B cell (primary cell): ENCODE results near the gene HAUS3. TPM values are rescaled to one million over a fixed set of nuclear protein-coding genes. Genes with fewer than 3 reads are reported as not detected.

ENCODE experiments used
- ATAC-seq: fragments of 200-7000 bp; cut with Tn5 transposase; one replicate; pipeline ENCODE4 v1.10.0; 2021; ENCODE audit warnings: low read depth, mild to moderate bottlenecking, moderate number of reproducible peaks, moderate library complexity
- CTCF ChIA-PET: fragments of 350-600 bp; sonication (Branson Sonifier 250); formaldehyde crosslinking; loops from one replicate; lab custom pipeline; 2021; ENCODE audit warnings: antibody characterized with exemption, inconsistent platforms; lab: Charles Lee
- POLR2A ChIA-PET: fragments of 350-600 bp; sonication (Branson Sonifier 250); formaldehyde crosslinking; loops from one replicate; lab custom pipeline; 2021; ENCODE audit warnings: antibody characterized with exemption; lab: Charles Lee
- DNase-seq: peaks from one replicate; pipeline ENCODE4 v3.0.0; 2013
- H2AFZ ChIP-seq: 2 replicates; pipeline ENCODE4 v1.6.1; 2012; ENCODE audit warnings: mild to moderate bottlenecking, low read depth, low read length; ENCODE audit not compliant: insufficient read depth, poor library complexity, severe bottlenecking
- H3K27ac ChIP-seq, 2 donors: 1 replicate in 1 of 2; 2 replicates in 1 of 2; pipeline ENCODE4 v1.5.1; 2012 to 2013; ENCODE audit warnings: low read length in 2 of 2, mild to moderate bottlenecking in 2 of 2, moderate library complexity in 1 of 2
- H3K27me3 ChIP-seq, 4 experiments: fragments of 200-600 bp in 1 of 4; sonication (generic) in 1 of 4; replicated peaks in 1 of 4; 1 replicate in 2 of 4; 2 replicates in 2 of 4; pipeline versions ENCODE4 v1.6.1 to v1.7.0; 2013 to 2016; ENCODE audit warnings: low read length in 3 of 4, mild to moderate bottlenecking in 2 of 4, mixed read lengths in 1 of 4, moderate library complexity in 1 of 4; ENCODE audit not compliant: insufficient read depth in 4 of 4, control insufficient read depth in 3 of 4; ENCODE audit errors: control extremely low read depth in 1 of 4
- H3K36me3 ChIP-seq, 2 experiments: replicated peaks in 1 of 2; 1 replicate in 1 of 2; 2 replicates in 1 of 2; pipeline versions ENCODE4 v1.6.1 to v1.7.1; 2013; ENCODE audit warnings: low read length in 1 of 2; ENCODE audit not compliant: insufficient read depth in 2 of 2, control insufficient read depth in 1 of 2; ENCODE audit errors: control extremely low read depth in 1 of 2, extremely low read depth in 1 of 2
- H3K4me1 ChIP-seq, 2 donors: fragments of 200-600 bp in 1 of 2; sonication (generic) in 1 of 2; 1 replicate in 1 of 2; 2 replicates in 1 of 2; pipeline versions ENCODE4 v1.5.1 to v1.6.1; 2013 to 2017; ENCODE audit warnings: low read length in 2 of 2; ENCODE audit not compliant: control insufficient read depth in 2 of 2, insufficient read depth in 2 of 2
- H3K4me2 ChIP-seq: replicated peaks from 2 replicates; pipeline ENCODE3; 2012; ENCODE audit warnings: mild to moderate bottlenecking, low read depth, low read length; ENCODE audit not compliant: poor library complexity, severe bottlenecking
- H3K4me3 ChIP-seq, 5 experiments: fragments of 200-600 bp in 1 of 5; sonication (generic) in 1 of 5; 1 replicate in 3 of 5; 2 replicates in 2 of 5; pipeline versions ENCODE4 v1.5.1 to v1.7.0; 2011 to 2016; ENCODE audit warnings: low read length in 4 of 5, mild to moderate bottlenecking in 4 of 5, low read depth in 2 of 5, control low read depth in 1 of 5, moderate library complexity in 1 of 5; ENCODE audit not compliant: insufficient read depth in 1 of 5; ENCODE audit errors: control extremely low read depth in 1 of 5, extremely low read depth in 1 of 5
- H3K79me2 ChIP-seq: fragments of 200-600 bp; sonication (generic); one replicate; pipeline ENCODE4 v1.6.0; 2016; ENCODE audit warnings: low read length; ENCODE audit not compliant: control insufficient read depth, insufficient read depth
- H3K9ac ChIP-seq: fragments of 200-600 bp; sonication (generic); 2 replicates; pipeline ENCODE4 v1.6.1; 2017; ENCODE audit warnings: mild to moderate bottlenecking, low read length, moderate library complexity
- H3K9me3 ChIP-seq, 3 donors: one replicate each; pipeline versions ENCODE4 v1.6.1 to v1.7.1; 2013; ENCODE audit warnings: low read length in 2 of 3; ENCODE audit not compliant: control insufficient read depth in 2 of 3, insufficient read depth in 1 of 3; ENCODE audit errors: control extremely low read depth in 1 of 3
- H4K20me1 ChIP-seq: 2 replicates; pipeline ENCODE4 v1.6.0; 2012; ENCODE audit warnings: mild to moderate bottlenecking, low read length; ENCODE audit not compliant: insufficient read depth, control insufficient read depth, poor library complexity, severe bottlenecking
- H3K27ac Mint-ChIP-seq: one replicate; pipeline ENCODE4 v1.8.0; 2021; ENCODE audit warnings: mixed read lengths
- H3K27me3 Mint-ChIP-seq: one replicate; pipeline ENCODE4 v1.8.0; 2021; ENCODE audit warnings: mixed read lengths
- H3K4me1 Mint-ChIP-seq: one replicate; pipeline ENCODE4 v1.8.0; 2021; ENCODE audit warnings: mixed read lengths
- H3K4me3 Mint-ChIP-seq: one replicate; pipeline ENCODE4 v1.8.0; 2021; ENCODE audit warnings: mixed read lengths
- H3K9me3 Mint-ChIP-seq: one replicate; pipeline ENCODE4 v1.8.0; 2022; ENCODE audit warnings: mixed read lengths; ENCODE audit not compliant: insufficient read depth
- EZH2 ChIP-seq: IDR thresholded peaks from 2 replicates; pipeline ENCODE4 v1.6.1; 2012; ENCODE audit warnings: borderline replicate concordance, low read depth, mild to moderate bottlenecking, moderate library complexity, low read length; ENCODE audit not compliant: insufficient read depth, poor library complexity, severe bottlenecking
- WGBS: methylation state at CpG from one replicate; pipeline ENCODE4 v1.1.5; 2013; ENCODE audit warnings: missing lambda C conversion rate; ENCODE audit not compliant: insufficient coverage; 5-methylcytosine and 5-hydroxymethylcytosine counted together
- intact Hi-C: fragments of 100-400 bp; cut with micrococcal nuclease; formaldehyde crosslinking; loops from one replicate; pipeline ENCODE4 v1.10.0; 2022
- polyA plus RNA-seq: library from polyadenylated mRNA; depleted of rRNA; stranded (reverse); fragments of >200 nt; gene quantifications from 2 replicates; pipeline ENCODE4 v1.2.3, GENCODE V29; 2012
- total RNA-seq, 2 donors: library from RNA; stranded (reverse); fragments of 120-200 nt in 1 of 2; gene quantifications; 1 replicate in 1 of 2; 2 replicates in 1 of 2; pipeline versions ENCODE4 v1.2.3 to v1.2.4, GENCODE V29; 2013 to 2022
- TF ChIP-seq, protein P1 (sequence below): fragments of 200-600 bp; IDR thresholded peaks from one replicate; pipeline ENCODE4 v1.8.0; 2022; ENCODE audit warnings: antibody characterized with exemption, mild to moderate bottlenecking

Gene HAUS3
- total and polyA plus RNA-seq, 2 donors (not counting 1 experiment from before 2014, with no cell fraction given), result 8.2 to 26.5 TPM

DNA sequence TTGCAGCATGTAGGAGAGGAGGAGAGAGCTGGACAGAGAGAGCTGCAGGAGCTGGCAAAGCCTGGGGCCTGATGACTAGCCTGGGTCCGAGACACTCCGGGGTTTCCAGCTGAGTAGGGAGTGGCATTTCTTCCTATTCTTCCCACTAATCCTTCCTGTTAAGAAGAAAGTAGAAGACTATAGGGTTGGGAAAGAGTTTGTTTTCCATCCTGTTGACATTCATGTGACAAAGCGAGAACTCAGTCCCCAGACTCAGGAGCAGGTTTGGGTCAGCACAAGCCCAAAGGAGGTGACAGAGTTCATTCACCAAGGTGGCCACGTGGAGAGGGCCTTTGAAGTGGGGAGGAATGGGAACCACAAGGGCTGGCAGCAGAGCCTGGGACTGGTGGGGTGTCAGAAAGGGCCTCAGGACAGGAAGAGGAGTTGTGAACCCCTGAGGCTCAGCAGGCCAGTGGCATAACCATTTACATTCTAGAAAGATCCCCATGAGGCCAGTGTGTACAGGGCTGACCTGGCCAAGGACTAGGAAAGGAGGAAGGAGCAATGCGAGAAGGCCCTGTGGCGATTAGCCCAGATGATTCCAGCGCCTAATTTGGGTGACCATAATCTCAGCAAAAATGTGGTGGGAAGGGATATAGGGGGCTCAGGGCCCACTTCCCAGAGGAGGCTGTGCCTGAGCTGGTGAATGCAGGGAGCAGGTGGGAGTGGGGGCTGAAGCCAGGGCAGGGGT lies 3.3 kb upstream of the HAUS3 start:
- Mint-ChIP-seq H3K27ac (peak overlapping the region; percentile 76), H3K4me1 (peaks cover 32% of the 10 kb centered on the region), H3K4me3 (no peak overlapping the region), H3K9me3 (no peaks in the 10 kb centered on the region), H3K27me3 (no peaks in the 10 kb centered on the region)
- peaks cover 0 to 24% of the 10 kb centered on the region in 2 experiments for H3K36me3 ChIP-seq
- WGBS, result 95% methylated on average over 4 of the region's 7 CpGs
- H3K4me2 ChIP-seq, result no peak overlapping the region
- no peaks in the 10 kb centered on the region for H3K27me3 ChIP-seq
- peak; percentile 9 for DNase-seq
- peaks cover 12% of the 10 kb centered on the region for H3K79me2 ChIP-seq
- no peaks in the 10 kb centered on the region for H3K9me3 ChIP-seq
- no peak for TF ChIP-seq EZH2
- TF ChIP-seq, protein P1, sequence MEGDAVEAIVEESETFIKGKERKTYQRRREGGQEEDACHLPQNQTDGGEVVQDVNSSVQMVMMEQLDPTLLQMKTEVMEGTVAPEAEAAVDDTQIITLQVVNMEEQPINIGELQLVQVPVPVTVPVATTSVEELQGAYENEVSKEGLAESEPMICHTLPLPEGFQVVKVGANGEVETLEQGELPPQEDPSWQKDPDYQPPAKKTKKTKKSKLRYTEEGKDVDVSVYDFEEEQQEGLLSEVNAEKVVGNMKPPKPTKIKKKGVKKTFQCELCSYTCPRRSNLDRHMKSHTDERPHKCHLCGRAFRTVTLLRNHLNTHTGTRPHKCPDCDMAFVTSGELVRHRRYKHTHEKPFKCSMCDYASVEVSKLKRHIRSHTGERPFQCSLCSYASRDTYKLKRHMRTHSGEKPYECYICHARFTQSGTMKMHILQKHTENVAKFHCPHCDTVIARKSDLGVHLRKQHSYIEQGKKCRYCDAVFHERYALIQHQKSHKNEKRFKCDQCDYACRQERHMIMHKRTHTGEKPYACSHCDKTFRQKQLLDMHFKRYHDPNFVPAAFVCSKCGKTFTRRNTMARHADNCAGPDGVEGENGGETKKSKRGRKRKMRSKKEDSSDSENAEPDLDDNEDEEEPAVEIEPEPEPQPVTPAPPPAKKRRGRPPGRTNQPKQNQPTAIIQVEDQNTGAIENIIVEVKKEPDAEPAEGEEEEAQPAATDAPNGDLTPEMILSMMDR, result no peak
- no peak overlapping the region for H2AFZ ChIP-seq
- peaks cover 19 to 21% of the 10 kb centered on the region in 2 donors for H3K4me1 ChIP-seq
- intact Hi-C loops, result loop anchor here (10.0 kb wide), 1 partner anchor 240 kb away; the partner anchor contains the start of gene NELFA
- no peak overlapping the region for H3K9ac ChIP-seq
- ChIA-PET POLR2A (no interaction called here), CTCF (interaction anchor here (1.0 to 2.8 kb wide), 4 partner anchors 12 to 174 kb away, joined by 3 to 7 read pairs (median 6); partner anchors contain the start of genes CFAP99 and MXD4)
- no peak for ATAC-seq
- no peak overlapping the region for H3K4me3 ChIP-seq
- peaks cover 21% of the 10 kb centered on the region for H4K20me1 ChIP-seq
- peak overlapping the region in 1 of 2 donors; percentile 2 for H3K27ac ChIP-seq
